ENCODE measurements around the gene YIPF3.
"Not testable (repeated sequence)": the region's sequence is repeated elsewhere in the genome, so short reads cannot be mapped to it uniquely, and the experiment has no call there.

YIPF3 gene

DNA sequence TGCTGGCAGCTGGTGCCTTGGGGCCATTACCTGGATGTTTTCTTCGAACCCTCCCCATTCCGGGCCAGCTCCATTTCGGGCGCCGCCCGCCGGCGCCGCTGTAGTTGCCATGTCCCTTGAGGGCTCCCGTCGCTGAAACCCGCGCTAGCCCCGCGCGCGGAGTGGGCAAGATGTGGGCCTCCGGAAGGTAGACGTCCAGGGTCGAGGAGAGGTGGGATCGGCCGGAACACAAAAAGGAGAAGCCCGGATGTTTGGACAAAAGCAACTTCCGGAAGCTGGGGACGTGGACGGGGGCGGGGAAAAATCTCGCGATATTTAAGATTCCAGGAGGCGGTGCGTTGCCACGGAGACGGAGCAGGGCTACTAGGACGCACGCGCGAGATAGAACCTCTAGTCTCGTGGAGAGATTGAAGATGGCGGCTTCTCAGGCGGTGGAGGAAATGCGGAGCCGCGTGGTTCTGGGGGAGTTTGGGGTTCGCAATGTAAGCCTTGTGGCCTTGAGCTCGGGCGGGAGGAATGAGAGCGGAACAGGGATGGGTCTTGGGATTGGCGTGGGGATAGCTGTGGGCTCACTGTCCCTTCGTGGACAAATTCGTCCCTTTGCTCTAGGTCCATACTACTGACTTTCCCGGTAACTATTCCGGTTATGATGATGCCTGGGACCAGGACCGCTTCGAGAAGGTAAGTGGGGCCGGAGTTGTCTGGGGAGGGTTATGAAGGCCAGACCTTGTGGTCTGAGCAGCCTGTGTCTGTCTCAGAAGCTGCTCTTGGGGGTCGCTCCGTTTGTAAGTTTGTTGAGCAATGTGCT is at the start of gene YIPF3, which contains the start of gene POLR1C:
YIPF3 (minus strand) TSS at position 230 of the 808 bp plus-strand sequence; CDS start at position 111, 119 bp downstream.
POLR1C (plus strand) TSS at position 393 of the 808 bp plus-strand sequence; CDS start at position 414, 21 bp downstream.
- DNase-seq (ENCODE audit: low read depth, low spot score), result peak; percentile 81
- ChIA-PET POLR2A (interaction anchor here (0.6 to 1.4 kb wide), 7 partner anchors 9 to 253 kb away, joined by 3 to 4 read pairs (median 3); partner anchors contain the start of genes GTPBP2, VEGFA and ZNF318), CTCF (interaction anchor here (0.9 to 3.7 kb wide), 6 partner anchors 10 to 255 kb away, joined by 3 to 47 read pairs (median 6); no protein-coding TSS in a partner anchor)
- TF ChIP-seq, protein P1, sequence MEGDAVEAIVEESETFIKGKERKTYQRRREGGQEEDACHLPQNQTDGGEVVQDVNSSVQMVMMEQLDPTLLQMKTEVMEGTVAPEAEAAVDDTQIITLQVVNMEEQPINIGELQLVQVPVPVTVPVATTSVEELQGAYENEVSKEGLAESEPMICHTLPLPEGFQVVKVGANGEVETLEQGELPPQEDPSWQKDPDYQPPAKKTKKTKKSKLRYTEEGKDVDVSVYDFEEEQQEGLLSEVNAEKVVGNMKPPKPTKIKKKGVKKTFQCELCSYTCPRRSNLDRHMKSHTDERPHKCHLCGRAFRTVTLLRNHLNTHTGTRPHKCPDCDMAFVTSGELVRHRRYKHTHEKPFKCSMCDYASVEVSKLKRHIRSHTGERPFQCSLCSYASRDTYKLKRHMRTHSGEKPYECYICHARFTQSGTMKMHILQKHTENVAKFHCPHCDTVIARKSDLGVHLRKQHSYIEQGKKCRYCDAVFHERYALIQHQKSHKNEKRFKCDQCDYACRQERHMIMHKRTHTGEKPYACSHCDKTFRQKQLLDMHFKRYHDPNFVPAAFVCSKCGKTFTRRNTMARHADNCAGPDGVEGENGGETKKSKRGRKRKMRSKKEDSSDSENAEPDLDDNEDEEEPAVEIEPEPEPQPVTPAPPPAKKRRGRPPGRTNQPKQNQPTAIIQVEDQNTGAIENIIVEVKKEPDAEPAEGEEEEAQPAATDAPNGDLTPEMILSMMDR (IDR thresholded peaks at IDR 0.05; ENCODE audit: insufficient read depth, low read length, missing control alignments), result no peak
- peak within 1 kb of the TSS; percentile 100 for H3K4me3 ChIP-seq (ENCODE audit: low read depth, low read length)

DNA sequence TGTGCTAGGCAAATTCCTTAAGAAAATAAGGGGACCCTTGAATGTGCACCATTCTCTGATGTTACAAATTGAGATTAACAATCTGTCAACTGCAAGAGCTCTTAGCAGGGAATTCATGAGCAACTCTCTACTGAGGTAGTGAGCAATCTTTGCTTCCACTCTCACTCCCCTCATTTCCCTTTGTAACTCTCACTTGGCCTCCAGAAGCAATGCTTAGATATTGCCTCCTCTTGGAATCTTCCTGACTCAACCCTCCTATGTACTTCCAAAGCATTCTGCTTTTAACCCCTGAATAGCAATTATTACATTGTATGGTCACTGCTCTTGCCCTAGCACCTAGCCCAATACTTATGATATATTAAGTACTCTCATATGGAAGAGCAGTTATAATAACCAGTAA is 42.6 kb upstream of the YIPF3 start:
- ChIA-PET POLR2A (no interaction called here), CTCF (no interaction called here)
- DNase-seq (ENCODE audit: low read depth, low spot score), result no peak
- TF ChIP-seq, protein P1 (IDR thresholded peaks at IDR 0.05; ENCODE audit: insufficient read depth, low read length, missing control alignments), result no peak
- no peak overlapping the region for H3K4me3 ChIP-seq (ENCODE audit: low read depth, low read length)

DNA sequence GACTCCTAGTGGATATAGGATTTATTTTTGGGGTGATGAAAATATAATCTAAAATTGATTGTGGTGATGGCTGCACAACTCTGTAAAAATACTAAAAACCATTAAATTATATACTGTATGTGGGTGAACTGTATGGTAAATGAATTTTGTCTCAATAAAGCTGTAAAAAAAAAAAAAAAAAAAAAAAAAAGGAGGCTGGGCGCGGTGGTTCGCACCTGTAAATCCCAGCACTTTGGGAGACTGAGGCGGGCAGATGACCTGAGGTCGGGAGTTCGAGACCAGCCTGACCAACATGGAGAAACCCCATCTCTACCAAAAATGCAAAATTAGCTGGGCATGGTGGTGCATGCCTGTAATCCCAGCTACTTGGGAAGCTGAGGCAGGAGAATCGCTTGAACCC is 40.9 kb upstream of the YIPF3 start:
- CTCF ChIA-PET; H3K4me3 ChIP-seq (ENCODE audit: low read depth, low read length); DNase-seq (ENCODE audit: low read depth, low spot score); POLR2A ChIA-PET: not testable (repeated sequence)

DNA sequence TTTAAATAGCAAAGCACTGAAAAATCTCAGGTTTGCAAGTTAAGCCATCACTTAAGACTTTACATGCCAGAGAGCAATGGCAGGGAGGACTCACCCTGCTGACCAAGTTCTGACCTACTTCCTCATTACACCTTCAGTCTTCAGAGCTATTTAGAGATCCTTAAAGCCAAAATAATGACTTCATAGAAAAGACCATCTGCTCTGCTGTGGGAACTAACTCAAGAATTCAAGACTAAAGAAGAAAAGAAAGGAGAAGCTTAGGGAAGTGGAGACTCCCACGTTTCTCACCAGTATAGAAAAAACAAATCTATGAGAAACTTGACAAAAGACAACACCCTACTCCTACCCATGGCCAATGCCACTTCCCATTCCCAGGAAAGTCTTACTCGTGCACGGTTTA is 30.5 kb upstream of the YIPF3 start:
- POLR2A ChIA-PET, result no interaction called here
- CTCF ChIA-PET, result no interaction called here
- no peak for DNase-seq (ENCODE audit: low read depth, low spot score)
- TF ChIP-seq, protein P1 (IDR thresholded peaks at IDR 0.05; ENCODE audit: insufficient read depth, low read length, missing control alignments), result no peak
- H3K4me3 ChIP-seq (ENCODE audit: low read depth, low read length), result no peak overlapping the region

DNA sequence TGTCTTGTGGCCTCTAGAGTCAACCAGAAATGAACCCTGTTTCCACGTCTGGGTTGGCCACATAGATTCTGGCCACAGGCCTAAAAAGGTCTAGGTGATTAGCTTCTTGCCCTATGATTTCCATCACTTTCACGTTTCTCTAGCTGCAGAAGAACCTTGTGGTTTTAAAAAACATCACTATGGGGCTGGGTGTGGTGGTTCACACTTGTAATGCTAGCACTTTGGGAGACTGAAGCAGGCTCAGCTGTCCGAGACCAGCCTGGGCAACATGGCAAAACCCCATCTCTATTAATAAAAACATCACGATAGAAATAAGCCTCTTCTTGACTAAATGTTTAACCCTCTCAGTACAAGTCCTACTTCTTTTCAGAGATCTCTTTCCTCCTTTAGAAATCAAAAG is 27.7 kb upstream of the YIPF3 start:
- TF ChIP-seq, protein P1 (IDR thresholded peaks at IDR 0.05; ENCODE audit: insufficient read depth, low read length, missing control alignments), result no peak
- no peak overlapping the region for H3K4me3 ChIP-seq (ENCODE audit: low read depth, low read length)
- ChIA-PET CTCF (no interaction called here), POLR2A (no interaction called here)
- no peak for DNase-seq (ENCODE audit: low read depth, low spot score)

DNA sequence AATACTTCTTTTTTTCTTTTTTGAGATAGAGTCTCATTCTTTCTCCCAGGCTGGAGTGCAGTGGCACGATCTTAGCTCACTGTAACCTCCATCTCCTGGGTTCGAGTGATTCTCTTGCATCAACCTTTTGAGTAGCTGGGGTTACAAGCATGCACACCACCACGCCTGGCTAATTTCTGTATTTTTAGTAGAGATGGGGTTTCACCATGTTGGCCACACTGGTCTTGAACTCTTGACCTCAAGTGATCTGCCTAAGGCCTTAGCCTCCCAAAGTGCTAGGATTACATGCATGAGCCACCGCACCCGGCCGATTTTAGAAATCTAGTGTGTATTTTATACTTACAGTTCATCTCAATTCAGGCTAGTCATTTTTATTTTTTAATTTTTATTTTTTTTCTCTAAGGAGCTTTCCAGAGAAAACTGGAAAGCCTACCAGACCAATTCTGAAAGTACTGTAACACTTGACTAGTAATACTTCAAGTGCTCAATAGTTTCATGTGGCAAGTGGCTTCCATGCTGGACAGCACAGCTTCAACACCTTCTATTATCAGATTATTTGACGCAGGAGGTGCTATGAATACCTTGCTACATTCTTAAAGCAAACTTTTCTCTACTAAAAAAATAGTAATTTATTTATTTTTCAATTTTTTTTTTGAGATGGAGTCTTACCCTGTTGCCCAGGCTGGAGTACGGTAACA is 25.2 kb upstream of the YIPF3 start:
- no peak for DNase-seq (ENCODE audit: low read depth, low spot score)
- ChIA-PET POLR2A (no interaction called here), CTCF (interaction anchor here (1.0 kb wide), 1 partner anchor 35 kb away, joined by 3 read pairs; no protein-coding TSS in a partner anchor)
- TF ChIP-seq, protein P1 (IDR thresholded peaks at IDR 0.05; ENCODE audit: insufficient read depth, low read length, missing control alignments), result no peak
- no peak overlapping the region for H3K4me3 ChIP-seq (ENCODE audit: low read depth, low read length)

All from AG04449 (cell line).